ENCODE results near the gene SEC16A. TPM values are rescaled to one million over a fixed set of nuclear protein-coding genes. Genes with fewer than 3 reads are reported as not detected.

Gene SEC16A
- total and polyA plus RNA-seq, 4 donors: 21.7 to 96.1 (median 66.0) TPM

DNA sequence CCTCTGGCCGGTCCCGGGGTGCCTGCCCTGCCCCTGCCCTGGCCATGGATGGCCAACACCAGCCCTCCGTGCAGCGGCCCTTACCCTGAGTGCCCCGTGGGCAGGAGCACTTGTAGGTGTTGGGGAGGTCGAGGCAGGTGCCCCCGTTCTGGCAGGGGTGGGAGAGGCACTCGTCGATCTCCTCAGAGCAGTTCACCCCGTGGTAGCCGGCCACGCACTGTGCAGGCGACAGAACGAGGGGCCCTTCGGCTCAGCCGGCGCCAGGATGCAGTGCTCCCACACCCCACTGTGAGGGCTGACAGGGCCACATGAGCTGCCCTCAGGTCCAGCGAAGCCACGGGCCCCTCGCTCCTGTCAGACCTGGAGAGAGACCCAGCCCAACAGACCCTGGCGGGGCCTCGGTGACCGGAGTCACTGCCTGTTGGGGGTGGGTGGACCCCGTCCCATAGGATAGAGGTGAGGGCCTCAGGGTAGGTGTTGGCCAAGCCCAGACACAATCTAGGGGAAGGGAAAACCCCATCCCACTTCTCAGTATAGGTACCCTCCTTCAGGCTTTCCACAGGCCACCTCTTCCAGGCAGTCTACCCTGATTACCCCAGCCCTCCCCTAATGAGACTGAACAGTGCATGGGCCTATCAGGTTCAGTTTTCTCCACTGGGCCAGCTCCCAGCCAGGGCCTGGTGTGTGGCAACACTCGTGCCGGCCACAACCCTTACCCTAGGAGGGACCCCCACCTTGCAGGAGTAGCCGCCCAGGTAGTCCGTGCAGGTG lies 24.6 kb upstream of the SEC16A start:
- Histone ChIP-seq H3K27me3 (ENCODE audit: control insufficient read depth in 4 of 4, insufficient read depth in 4 of 4, low read length in 3 of 4) (no peaks in the 10 kb centered on the region), H3K9ac (ENCODE audit: low read depth in 1 of 2, low read length in 2 of 2) (no peak overlapping the region), H3K9me3 (ENCODE audit: control insufficient read depth in 4 of 4, low read length in 3 of 4) (no peaks in the 10 kb centered on the region), H3K27ac (ENCODE audit: low read depth in 1 of 2, low read length in 2 of 2) (no peak overlapping the region), H3K36me3 (ENCODE audit: control insufficient read depth in 4 of 4, insufficient read depth in 3 of 4, low read depth in 1 of 4, low read length in 3 of 4) (peaks cover 11 to 91% (median 50%) of the 10 kb centered on the region in 4 donors), H3K4me1 (ENCODE audit: control insufficient read depth in 4 of 4, insufficient read depth in 4 of 4, low read length in 3 of 4) (peaks cover 0 to 5% (median 0%) of the 10 kb centered on the region in 4 donors), H3K4me3 (ENCODE audit: low read depth in 1 of 3, low read length in 3 of 3) (no peak overlapping the region)
- TF ChIP-seq JUND (IDR thresholded peaks at IDR 0.05) (no peak), HNF4A (conservative IDR thresholded peaks at IDR 0.05) (no peak), RXRA (IDR thresholded peaks at IDR 0.05) (no peak)
- DNase-seq (ENCODE audit: low spot score): no peak
- 91% methylated on average over 28 of the region's 28 CpGs for WGBS

DNA sequence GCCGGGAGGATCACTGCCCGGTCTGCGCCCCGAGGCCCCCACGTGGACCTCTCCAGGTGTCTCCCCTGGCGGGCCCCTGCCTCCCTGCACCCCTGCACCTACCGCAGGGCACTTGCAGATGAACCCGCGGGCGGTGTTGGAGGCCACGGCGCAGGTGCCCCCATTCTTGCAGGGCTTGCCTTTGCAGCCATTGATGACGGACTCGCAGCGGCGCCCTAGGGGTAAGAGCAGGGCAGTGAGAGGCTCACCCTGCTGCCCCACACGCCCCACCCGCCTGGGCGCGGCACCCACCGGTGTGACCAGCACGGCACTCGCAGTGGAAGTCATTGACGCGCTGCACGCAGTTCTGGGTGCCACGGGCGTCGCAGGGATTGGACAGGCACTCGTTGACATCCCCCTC lies 23.6 kb upstream of the SEC16A start:
- DNase-seq (ENCODE audit: low spot score): no peak
- no peak overlapping the region for H3K9ac ChIP-seq (ENCODE audit: low read depth in 1 of 2, low read length in 2 of 2)
- H3K36me3 ChIP-seq (ENCODE audit: control insufficient read depth in 4 of 4, insufficient read depth in 3 of 4, low read depth in 1 of 4, low read length in 3 of 4): peaks cover 12 to 97% (median 53%) of the 10 kb centered on the region in 4 donors
- H3K4me1 ChIP-seq (ENCODE audit: control insufficient read depth in 4 of 4, insufficient read depth in 4 of 4, low read length in 3 of 4): peaks cover 0 to 5% (median 0%) of the 10 kb centered on the region in 4 donors
- no peak overlapping the region for H3K4me3 ChIP-seq (ENCODE audit: low read depth in 1 of 3, low read length in 3 of 3)
- no peaks in the 10 kb centered on the region for H3K9me3 ChIP-seq (ENCODE audit: control insufficient read depth in 4 of 4, low read length in 3 of 4)
- TF ChIP-seq YY1 (IDR thresholded peaks at IDR 0.05) (no peak), JUND (IDR thresholded peaks at IDR 0.05) (no peak), FOXA2 (IDR thresholded peaks at IDR 0.05) (no peak), SP1 (IDR thresholded peaks at IDR 0.05) (no peak), RAD21 (IDR thresholded peaks at IDR 0.05) (no peak), RXRA (IDR thresholded peaks at IDR 0.05) (no peak), TAF1 (conservative IDR thresholded peaks at IDR 0.05) (no peak), GABPA (IDR thresholded peaks at IDR 0.05 in 1 of 2, conservative IDR thresholded peaks at IDR 0.05 in 1 of 2) (no peak), NR2F2 (IDR thresholded peaks at IDR 0.05) (no peak), HNF4A (conservative IDR thresholded peaks at IDR 0.05) (no peak), FOXA1 (IDR thresholded peaks at IDR 0.05) (no peak)
- TF ChIP-seq, protein P1, sequence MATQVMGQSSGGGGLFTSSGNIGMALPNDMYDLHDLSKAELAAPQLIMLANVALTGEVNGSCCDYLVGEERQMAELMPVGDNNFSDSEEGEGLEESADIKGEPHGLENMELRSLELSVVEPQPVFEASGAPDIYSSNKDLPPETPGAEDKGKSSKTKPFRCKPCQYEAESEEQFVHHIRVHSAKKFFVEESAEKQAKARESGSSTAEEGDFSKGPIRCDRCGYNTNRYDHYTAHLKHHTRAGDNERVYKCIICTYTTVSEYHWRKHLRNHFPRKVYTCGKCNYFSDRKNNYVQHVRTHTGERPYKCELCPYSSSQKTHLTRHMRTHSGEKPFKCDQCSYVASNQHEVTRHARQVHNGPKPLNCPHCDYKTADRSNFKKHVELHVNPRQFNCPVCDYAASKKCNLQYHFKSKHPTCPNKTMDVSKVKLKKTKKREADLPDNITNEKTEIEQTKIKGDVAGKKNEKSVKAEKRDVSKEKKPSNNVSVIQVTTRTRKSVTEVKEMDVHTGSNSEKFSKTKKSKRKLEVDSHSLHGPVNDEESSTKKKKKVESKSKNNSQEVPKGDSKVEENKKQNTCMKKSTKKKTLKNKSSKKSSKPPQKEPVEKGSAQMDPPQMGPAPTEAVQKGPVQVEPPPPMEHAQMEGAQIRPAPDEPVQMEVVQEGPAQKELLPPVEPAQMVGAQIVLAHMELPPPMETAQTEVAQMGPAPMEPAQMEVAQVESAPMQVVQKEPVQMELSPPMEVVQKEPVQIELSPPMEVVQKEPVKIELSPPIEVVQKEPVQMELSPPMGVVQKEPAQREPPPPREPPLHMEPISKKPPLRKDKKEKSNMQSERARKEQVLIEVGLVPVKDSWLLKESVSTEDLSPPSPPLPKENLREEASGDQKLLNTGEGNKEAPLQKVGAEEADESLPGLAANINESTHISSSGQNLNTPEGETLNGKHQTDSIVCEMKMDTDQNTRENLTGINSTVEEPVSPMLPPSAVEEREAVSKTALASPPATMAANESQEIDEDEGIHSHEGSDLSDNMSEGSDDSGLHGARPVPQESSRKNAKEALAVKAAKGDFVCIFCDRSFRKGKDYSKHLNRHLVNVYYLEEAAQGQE (IDR thresholded peaks at IDR 0.05): no peak
- TF ChIP-seq, protein P2, sequence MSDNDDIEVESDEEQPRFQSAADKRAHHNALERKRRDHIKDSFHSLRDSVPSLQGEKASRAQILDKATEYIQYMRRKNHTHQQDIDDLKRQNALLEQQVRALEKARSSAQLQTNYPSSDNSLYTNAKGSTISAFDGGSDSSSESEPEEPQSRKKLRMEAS (IDR thresholded peaks at IDR 0.05): no peak
- TF ChIP-seq, protein P3, sequence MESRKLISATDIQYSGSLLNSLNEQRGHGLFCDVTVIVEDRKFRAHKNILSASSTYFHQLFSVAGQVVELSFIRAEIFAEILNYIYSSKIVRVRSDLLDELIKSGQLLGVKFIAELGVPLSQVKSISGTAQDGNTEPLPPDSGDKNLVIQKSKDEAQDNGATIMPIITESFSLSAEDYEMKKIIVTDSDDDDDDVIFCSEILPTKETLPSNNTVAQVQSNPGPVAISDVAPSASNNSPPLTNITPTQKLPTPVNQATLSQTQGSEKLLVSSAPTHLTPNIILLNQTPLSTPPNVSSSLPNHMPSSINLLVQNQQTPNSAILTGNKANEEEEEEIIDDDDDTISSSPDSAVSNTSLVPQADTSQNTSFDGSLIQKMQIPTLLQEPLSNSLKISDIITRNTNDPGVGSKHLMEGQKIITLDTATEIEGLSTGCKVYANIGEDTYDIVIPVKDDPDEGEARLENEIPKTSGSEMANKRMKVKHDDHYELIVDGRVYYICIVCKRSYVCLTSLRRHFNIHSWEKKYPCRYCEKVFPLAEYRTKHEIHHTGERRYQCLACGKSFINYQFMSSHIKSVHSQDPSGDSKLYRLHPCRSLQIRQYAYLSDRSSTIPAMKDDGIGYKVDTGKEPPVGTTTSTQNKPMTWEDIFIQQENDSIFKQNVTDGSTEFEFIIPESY (IDR thresholded peaks at IDR 0.05): no peak
- TF ChIP-seq, protein P4, sequence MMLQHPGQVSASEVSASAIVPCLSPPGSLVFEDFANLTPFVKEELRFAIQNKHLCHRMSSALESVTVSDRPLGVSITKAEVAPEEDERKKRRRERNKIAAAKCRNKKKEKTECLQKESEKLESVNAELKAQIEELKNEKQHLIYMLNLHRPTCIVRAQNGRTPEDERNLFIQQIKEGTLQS (IDR thresholded peaks at IDR 0.05): no peak
- no peaks in the 10 kb centered on the region for H3K27me3 ChIP-seq (ENCODE audit: control insufficient read depth in 4 of 4, insufficient read depth in 4 of 4, low read length in 3 of 4)
- WGBS: 95% methylated on average over 30 of the region's 30 CpGs
- H3K27ac ChIP-seq (ENCODE audit: low read depth in 1 of 2, low read length in 2 of 2): no peak overlapping the region

All from liver (tissue), 9 donors.